Prostate gland (tissue), 2 donors: ENCODE measurements around the gene SMC1A.

ENCODE experiments used
- POLR2AphosphoS5 ChIP-seq: sonication (generic); formaldehyde crosslinking; IDR thresholded peaks from one replicate; pipeline ENCODE4 v1.6.1; 2017; ENCODE audit warnings: antibody characterized with exemption
- TF ChIP-seq, protein P1 (sequence below), 4 experiments: fragments of 200-600 bp in 2 of 4; fragments of 450-650 bp in 2 of 4; sonication (generic) in 2 of 4; IDR thresholded peaks; 1 replicate in 3 of 4; 2 replicates in 1 of 4; pipeline ENCODE4 v1.5.1; 2016 to 2019; ENCODE audit warnings: antibody characterized with exemption in 4 of 4, mild to moderate bottlenecking in 2 of 4, moderate library complexity in 2 of 4

DNA sequence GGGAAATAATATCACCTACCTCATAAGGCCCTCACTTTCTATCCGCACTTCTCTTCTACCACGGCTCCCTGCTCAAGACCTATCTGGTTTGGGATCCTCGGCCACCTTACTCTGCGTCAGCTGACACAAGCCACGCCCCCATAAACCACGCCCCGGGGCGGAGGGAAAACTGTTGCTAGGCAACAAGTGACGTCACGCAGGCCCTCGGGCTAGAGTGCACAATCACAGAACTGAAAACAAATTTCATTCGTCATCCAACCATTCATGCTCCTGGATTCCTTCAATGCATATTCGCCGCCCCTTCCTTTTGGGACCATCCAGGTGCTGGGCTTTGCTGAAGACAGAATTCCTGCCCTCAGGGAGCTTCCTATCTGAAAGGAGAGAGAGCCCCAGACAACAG is 66.3 kb downstream of the SMC1A start:
- TF ChIP-seq, protein P1, sequence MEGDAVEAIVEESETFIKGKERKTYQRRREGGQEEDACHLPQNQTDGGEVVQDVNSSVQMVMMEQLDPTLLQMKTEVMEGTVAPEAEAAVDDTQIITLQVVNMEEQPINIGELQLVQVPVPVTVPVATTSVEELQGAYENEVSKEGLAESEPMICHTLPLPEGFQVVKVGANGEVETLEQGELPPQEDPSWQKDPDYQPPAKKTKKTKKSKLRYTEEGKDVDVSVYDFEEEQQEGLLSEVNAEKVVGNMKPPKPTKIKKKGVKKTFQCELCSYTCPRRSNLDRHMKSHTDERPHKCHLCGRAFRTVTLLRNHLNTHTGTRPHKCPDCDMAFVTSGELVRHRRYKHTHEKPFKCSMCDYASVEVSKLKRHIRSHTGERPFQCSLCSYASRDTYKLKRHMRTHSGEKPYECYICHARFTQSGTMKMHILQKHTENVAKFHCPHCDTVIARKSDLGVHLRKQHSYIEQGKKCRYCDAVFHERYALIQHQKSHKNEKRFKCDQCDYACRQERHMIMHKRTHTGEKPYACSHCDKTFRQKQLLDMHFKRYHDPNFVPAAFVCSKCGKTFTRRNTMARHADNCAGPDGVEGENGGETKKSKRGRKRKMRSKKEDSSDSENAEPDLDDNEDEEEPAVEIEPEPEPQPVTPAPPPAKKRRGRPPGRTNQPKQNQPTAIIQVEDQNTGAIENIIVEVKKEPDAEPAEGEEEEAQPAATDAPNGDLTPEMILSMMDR (IDR thresholded peaks at IDR 0.05) = no peak
- no peak for TF ChIP-seq POLR2AphosphoS5
